SU-DHL-6 (cell line): Measurements from ENCODE around the gene SYNM.

Source experiments
- CTCF ChIP-seq: fragments of 200-600 bp; sonication (generic); IDR thresholded peaks from one replicate; pipeline ENCODE4 v1.5.1; 2017; ENCODE audit warnings: antibody characterized with exemption, mild to moderate bottlenecking, low read length, moderate library complexity; ENCODE audit not compliant: insufficient read depth, poor library complexity, severe bottlenecking
- EZH2phosphoT487 ChIP-seq: fragments of 200-600 bp; sonication (generic), shearing (Covaris generic); conservative IDR thresholded peaks from 2 replicates; pipeline ENCODE4 v1.6.1; 2018; ENCODE audit warnings: mild to moderate bottlenecking, antibody characterized with exemption, low read length, moderate library complexity, mixed read lengths

- TF ChIP-seq CTCF (no peak), EZH2phosphoT487 (no peak)
Observed at GRCh38 chr15:99110581-99111320, 5.9 kb downstream of the SYNM start.
